ENCODE data around the gene CDC42SE1. TPM values are rescaled to one million over a fixed set of nuclear protein-coding genes. Genes with fewer than 3 reads are reported as not detected.

CDC42SE1 gene
- total RNA-seq, 1 donor from 2014 or later, result 127 TPM

DNA sequence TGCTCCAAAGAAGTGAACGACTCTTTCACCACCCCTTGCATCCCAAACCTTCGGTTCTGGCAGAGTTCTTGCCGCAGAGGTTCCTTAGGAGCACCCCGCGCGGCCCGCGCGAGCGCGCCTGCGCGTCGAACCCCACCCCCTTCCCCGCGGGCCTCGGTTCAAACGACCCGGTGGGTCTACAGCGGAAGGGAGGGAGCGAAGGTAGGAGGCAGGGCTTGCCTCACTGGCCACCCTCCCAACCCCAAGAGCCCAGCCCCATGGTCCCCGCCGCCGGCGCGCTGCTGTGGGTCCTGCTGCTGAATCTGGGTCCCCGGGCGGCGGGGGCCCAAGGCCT is 11.9 kb downstream of the CDC42SE1 start, which contains the start of gene C1orf56:
C1orf56 (plus strand) TSS at position 161 of the 334 bp plus-strand sequence; CDS start at position 258, 97 bp downstream.
- Mint-ChIP-seq H3K27me3 (ENCODE audit: unreplicated experiment) (peaks cover 3% of the 10 kb centered on the region), H3K9me3 (ENCODE audit: unreplicated experiment) (peaks cover 10% of the 10 kb centered on the region), H3K4me3 (ENCODE audit: unreplicated experiment) (peak within 1 kb of the TSS; percentile 99), H3K4me1 (ENCODE audit: low read depth, unreplicated experiment) (no peaks in the 10 kb centered on the region), H3K36me3 (ENCODE audit: unreplicated experiment) (peaks cover 4% of the 10 kb centered on the region), H3K27ac (ENCODE audit: unreplicated experiment) (peak within 1 kb of the TSS; percentile 94)
- DNase-seq, result peak; percentile 74
- TF ChIP-seq, protein P1, sequence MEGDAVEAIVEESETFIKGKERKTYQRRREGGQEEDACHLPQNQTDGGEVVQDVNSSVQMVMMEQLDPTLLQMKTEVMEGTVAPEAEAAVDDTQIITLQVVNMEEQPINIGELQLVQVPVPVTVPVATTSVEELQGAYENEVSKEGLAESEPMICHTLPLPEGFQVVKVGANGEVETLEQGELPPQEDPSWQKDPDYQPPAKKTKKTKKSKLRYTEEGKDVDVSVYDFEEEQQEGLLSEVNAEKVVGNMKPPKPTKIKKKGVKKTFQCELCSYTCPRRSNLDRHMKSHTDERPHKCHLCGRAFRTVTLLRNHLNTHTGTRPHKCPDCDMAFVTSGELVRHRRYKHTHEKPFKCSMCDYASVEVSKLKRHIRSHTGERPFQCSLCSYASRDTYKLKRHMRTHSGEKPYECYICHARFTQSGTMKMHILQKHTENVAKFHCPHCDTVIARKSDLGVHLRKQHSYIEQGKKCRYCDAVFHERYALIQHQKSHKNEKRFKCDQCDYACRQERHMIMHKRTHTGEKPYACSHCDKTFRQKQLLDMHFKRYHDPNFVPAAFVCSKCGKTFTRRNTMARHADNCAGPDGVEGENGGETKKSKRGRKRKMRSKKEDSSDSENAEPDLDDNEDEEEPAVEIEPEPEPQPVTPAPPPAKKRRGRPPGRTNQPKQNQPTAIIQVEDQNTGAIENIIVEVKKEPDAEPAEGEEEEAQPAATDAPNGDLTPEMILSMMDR (IDR thresholded peaks at IDR 0.05; ENCODE audit: partially characterized antibody, unreplicated experiment), result no peak

DNA sequence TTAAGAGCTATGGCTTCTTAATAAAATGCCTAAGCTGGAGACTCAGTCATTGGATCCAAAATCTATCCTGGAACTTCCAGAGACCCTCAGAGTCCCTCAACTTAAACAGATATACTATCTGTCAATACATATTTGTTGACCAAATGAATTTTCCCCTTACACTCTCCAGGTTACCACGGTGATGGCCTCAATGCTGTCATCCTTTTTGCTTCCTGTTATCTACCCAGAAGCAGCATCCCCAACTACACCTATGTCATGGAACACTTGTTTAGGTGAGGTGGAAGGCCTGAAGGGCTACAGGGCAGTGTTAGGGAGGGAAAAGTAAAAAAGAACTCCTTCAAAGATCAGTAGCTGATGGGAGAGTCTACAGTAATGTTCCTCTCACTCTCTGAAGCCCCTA is 16.3 kb downstream of the CDC42SE1 start:
- TF ChIP-seq, protein P1 (IDR thresholded peaks at IDR 0.05; ENCODE audit: partially characterized antibody, unreplicated experiment), result no peak
- DNase-seq, result no peak
- no peaks in the 10 kb centered on the region for H3K27me3 Mint-ChIP-seq (ENCODE audit: unreplicated experiment)
- H3K4me1 Mint-ChIP-seq (ENCODE audit: low read depth, unreplicated experiment), result no peaks in the 10 kb centered on the region
- peaks cover 4% of the 10 kb centered on the region for H3K36me3 Mint-ChIP-seq (ENCODE audit: unreplicated experiment)
- H3K4me3 Mint-ChIP-seq (ENCODE audit: unreplicated experiment), result no peak overlapping the region
- peaks cover 9% of the 10 kb centered on the region for H3K9me3 Mint-ChIP-seq (ENCODE audit: unreplicated experiment)
- no peak overlapping the region for H3K27ac Mint-ChIP-seq (ENCODE audit: unreplicated experiment)

DNA sequence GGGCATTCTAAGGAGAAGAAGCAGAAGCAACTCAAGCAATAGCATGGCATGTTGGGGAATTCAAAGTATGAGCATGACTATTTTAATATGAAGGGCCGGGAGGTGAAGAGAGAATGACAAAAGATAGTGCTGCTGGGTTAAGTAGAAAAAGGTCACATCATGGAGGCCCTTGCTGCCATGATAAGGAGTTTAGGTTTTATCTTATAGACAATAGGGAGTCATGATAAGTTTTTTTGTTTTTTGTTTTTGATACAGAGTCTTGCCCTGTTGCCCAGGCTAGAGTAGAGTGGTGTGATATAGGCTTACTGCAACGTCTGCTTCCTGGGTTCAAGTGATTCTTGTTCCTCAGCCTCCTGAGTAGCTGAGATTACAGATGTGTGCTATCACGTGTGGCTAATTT is 19.9 kb downstream of the CDC42SE1 start:
- no peaks in the 10 kb centered on the region for H3K27me3 Mint-ChIP-seq (ENCODE audit: unreplicated experiment)
- H3K27ac Mint-ChIP-seq (ENCODE audit: unreplicated experiment), result no peak overlapping the region
- peaks cover 4% of the 10 kb centered on the region for H3K36me3 Mint-ChIP-seq (ENCODE audit: unreplicated experiment)

DNA sequence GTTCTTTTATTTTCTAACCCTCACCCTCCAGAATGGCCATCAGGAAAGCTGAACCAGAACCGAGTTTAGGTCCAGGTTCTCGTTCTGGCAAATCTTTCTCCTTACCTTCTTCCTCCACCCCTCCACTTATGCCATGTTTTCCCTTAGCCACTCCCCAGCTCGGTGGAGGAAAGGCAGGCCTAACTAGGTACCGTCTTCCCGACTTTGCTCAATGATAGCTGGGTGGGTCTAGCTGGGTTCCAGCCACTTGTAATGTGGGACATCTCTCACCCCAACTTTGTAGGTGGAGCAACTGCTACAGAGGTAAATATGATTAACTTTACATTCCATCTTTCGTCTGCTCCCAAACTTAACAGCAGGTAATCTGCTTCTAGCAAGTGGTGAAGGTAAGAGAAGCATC is 22.4 kb downstream of the CDC42SE1 start:
- no peak overlapping the region for H3K27ac Mint-ChIP-seq (ENCODE audit: unreplicated experiment)
- no peaks in the 10 kb centered on the region for H3K4me1 Mint-ChIP-seq (ENCODE audit: low read depth, unreplicated experiment)
- H3K27me3 Mint-ChIP-seq (ENCODE audit: unreplicated experiment), result no peaks in the 10 kb centered on the region
- no peaks in the 10 kb centered on the region for H3K36me3 Mint-ChIP-seq (ENCODE audit: unreplicated experiment)
- DNase-seq, result no peak
- TF ChIP-seq, protein P1 (IDR thresholded peaks at IDR 0.05; ENCODE audit: partially characterized antibody, unreplicated experiment), result no peak
- no peaks in the 10 kb centered on the region for H3K9me3 Mint-ChIP-seq (ENCODE audit: unreplicated experiment)
- no peak overlapping the region for H3K4me3 Mint-ChIP-seq (ENCODE audit: unreplicated experiment)

More for the DNA sequence above, 19.9 kb downstream of the CDC42SE1 start:
- Mint-ChIP-seq H3K4me3 (ENCODE audit: unreplicated experiment) (no peak overlapping the region), H3K9me3 (ENCODE audit: unreplicated experiment) (peaks cover 3% of the 10 kb centered on the region), H3K4me1 (ENCODE audit: low read depth, unreplicated experiment) (no peaks in the 10 kb centered on the region)
- no peak for DNase-seq
- TF ChIP-seq, protein P1 (IDR thresholded peaks at IDR 0.05; ENCODE audit: partially characterized antibody, unreplicated experiment), result no peak

DNA sequence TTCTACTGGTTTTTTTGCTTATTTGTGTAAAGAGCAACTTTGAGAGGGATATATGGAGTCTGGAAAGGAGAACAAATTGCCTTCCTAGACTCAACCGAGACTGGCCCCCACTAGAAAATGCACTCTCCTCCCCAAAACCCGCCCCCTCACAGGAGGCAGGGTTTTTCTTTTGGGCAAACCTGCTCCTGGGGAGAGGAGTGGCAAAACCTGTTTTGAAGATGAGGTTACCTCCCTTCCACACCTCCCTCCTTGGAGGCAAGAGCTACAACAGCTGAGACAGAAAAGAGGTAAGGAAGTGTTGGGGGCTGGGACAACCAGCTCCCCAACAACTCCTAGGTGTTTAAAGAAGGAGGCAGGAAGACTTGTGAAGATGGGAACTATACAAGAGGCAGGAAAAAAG is 23.1 kb downstream of the CDC42SE1 start, which contains the start of gene BNIPL:
BNIPL (plus strand) TSS at position 231 of the 400 bp plus-strand sequence; CDS start at position 371, 140 bp downstream.
- Mint-ChIP-seq H3K4me1 (ENCODE audit: low read depth, unreplicated experiment) (no peaks in the 10 kb centered on the region), H3K36me3 (ENCODE audit: unreplicated experiment) (no peaks in the 10 kb centered on the region), H3K27me3 (ENCODE audit: unreplicated experiment) (no peaks in the 10 kb centered on the region), H3K27ac (ENCODE audit: unreplicated experiment) (no peak within 1 kb of the TSS), H3K4me3 (ENCODE audit: unreplicated experiment) (no peak within 1 kb of the TSS), H3K9me3 (ENCODE audit: unreplicated experiment) (no peaks in the 10 kb centered on the region)
- DNase-seq, result no peak
- TF ChIP-seq, protein P1 (IDR thresholded peaks at IDR 0.05; ENCODE audit: partially characterized antibody, unreplicated experiment), result no peak

Measured in glutamatergic neuron (in vitro differentiated cells).